Coronary artery (tissue), 2 donors: ENCODE results near the gene WNT1.

Experiments
- DNase-seq: peaks from one replicate; pipeline ENCODE4 v3.0.0-alpha.2; 2017; ENCODE audit warnings: low spot score
- H3K27ac ChIP-seq, 2 donors: fragments of 200-600 bp; sonication (generic); one replicate each; pipeline ENCODE4 v1.5.1; 2016 to 2019
- H3K4me3 ChIP-seq: fragments of 200-600 bp; sonication (generic); 2 replicates; pipeline ENCODE4 v1.5.1; 2016; ENCODE audit warnings: mild to moderate bottlenecking, moderate library complexity
- TF ChIP-seq, protein P1 (sequence below): fragments of 200-600 bp; sonication (generic); IDR thresholded peaks from one replicate; pipeline ENCODE4 v1.5.1; 2019; ENCODE audit warnings: antibody characterized with exemption

WNT1 gene

DNA sequence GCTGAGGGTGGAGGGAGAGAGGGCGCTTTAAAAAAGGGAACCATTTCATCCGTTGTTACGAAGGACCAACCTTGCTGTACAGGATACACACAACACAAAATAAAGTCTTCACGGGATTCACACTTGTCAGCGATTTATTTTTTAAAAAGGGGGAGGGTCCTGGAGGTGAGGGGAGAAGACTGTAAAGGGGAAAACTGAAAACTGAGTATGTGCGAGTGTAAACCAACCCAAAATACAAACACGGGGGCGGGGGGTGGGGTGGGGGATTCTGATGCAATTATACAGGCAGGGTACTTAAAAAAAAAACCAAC, 41.0 kb downstream of the WNT1 start:
- TF ChIP-seq, protein P1, sequence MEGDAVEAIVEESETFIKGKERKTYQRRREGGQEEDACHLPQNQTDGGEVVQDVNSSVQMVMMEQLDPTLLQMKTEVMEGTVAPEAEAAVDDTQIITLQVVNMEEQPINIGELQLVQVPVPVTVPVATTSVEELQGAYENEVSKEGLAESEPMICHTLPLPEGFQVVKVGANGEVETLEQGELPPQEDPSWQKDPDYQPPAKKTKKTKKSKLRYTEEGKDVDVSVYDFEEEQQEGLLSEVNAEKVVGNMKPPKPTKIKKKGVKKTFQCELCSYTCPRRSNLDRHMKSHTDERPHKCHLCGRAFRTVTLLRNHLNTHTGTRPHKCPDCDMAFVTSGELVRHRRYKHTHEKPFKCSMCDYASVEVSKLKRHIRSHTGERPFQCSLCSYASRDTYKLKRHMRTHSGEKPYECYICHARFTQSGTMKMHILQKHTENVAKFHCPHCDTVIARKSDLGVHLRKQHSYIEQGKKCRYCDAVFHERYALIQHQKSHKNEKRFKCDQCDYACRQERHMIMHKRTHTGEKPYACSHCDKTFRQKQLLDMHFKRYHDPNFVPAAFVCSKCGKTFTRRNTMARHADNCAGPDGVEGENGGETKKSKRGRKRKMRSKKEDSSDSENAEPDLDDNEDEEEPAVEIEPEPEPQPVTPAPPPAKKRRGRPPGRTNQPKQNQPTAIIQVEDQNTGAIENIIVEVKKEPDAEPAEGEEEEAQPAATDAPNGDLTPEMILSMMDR = no peak
- Histone ChIP-seq H3K27ac (peak overlapping the region; percentile 90 to 94), H3K4me3 (peak overlapping the region; percentile 82)
- no peak for DNase-seq

DNA sequence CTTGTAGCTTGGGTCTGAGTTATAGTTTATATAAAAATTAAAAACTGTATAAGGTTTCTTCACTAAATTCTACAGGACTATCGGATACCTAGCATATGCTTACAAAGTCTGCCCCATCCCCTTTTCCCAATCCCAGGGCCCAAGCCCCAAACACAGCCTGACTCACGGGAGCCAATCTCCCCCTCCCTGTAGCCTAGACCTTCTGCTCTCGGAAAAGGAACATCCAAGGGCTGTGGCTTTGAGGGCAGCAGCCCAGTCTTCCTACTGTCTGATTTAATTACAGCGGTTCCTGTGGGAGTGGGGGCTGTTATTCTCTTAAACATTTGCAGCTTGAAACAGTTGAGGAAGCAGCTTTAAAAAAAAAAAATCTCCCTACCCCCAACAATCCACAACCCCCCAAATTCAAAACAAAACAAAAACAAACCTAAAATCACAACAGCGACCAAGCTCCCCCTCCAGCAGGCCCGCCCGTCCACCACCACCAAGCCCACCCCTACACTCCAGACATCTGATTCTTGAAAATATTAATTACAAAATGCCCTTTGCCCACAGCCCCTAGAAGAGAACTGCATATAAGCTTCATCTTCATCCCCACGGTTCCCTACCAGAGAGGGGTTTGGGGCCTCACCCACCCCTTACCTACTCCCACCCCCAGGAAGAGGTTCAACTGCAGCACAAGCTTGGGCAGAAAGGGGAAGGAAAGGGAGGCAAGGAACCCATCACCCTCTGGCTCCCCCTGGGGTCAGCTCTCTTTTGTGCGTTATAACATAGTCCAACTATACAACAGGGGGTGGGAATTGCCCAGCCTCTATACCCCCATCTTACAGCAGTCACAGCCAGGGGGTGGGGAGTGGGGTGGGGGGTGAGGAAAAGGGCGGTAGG, 41.6 kb downstream of the WNT1 start:
- Histone ChIP-seq H3K27ac (peak overlapping the region; percentile 90 to 94), H3K4me3 (peak overlapping the region; percentile 82)
- TF ChIP-seq, protein P1 = no peak
- peak; percentile 78 for DNase-seq

DNA sequence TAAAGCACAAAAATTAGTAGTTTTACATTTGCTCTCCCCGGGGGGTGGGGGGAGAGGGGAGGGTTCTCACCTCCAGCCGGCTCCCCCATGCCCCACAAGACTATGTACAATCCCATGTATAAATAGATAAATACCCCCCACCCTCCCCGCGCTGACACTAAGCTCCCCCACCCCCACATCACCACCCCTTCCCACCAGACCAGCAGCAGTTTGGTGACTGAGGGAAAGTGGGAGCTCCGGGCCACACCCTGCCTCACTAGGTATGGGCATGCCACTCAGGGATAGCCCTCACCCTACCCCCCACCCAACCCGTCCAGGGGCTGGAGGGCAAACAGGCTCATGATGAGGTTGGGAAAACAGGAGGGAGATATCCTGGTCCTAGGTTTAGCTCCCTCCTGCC, 42.3 kb downstream of the WNT1 start:
- TF ChIP-seq, protein P1 = no peak
- Histone ChIP-seq H3K27ac (no peak overlapping the region), H3K4me3 (no peak overlapping the region)
- peak; percentile 71 for DNase-seq

GRCh38 chr12:49021292-49021915, 43.3 kb downstream of the WNT1 start:
- H3K4me3 ChIP-seq = no peak overlapping the region
- TF ChIP-seq, protein P1 = no peak
- H3K27ac ChIP-seq = no peak overlapping the region
- DNase-seq = peak; percentile 67

DNA sequence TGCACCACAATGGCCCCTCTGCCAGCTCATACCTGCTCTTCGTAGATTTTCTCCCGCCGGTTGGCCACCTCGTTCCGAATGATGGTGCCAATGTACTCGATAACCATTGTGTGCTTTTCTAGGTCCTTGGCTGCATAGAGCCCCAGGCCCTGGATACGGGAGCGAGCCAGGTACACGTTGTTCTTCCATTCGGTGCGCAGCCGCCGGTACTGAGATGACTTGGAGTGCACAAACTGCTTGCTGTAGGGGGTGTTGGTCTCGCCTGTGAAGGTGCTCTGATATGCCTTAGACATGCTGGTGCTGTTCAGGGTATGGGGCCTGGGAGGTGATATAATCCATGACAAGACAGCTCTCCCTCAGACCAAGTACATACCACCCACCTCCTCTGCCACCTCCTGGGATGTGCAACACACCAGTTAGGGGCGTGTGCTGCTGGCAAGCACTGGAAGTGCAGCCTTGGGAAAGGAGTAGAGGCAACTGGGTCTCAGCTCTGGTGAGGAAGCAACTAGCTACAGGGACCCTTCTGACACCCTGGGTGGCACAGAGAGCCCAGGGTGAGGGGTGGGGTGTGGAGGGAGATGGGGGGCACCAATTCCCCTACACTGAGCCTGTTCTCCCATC, 44.5 kb downstream of the WNT1 start:
- H3K27ac ChIP-seq = no peak overlapping the region
- DNase-seq = peak; percentile 68
- H3K4me3 ChIP-seq = no peak overlapping the region
- TF ChIP-seq, protein P1 = no peak

GRCh38 chr12:49023812-49024211, 45.7 kb downstream of the WNT1 start:
- H3K4me3 ChIP-seq = no peak overlapping the region
- TF ChIP-seq, protein P1 = no peak
- no peak for DNase-seq
- no peak overlapping the region for H3K27ac ChIP-seq
